HCEC 1CT (cell line): Measurements from ENCODE around the gene NAPB.

Experiments used
- DNase-seq: peaks from one replicate; pipeline ENCODE4 v3.0.0-alpha.2; 2017

The NAPB gene

DNA sequence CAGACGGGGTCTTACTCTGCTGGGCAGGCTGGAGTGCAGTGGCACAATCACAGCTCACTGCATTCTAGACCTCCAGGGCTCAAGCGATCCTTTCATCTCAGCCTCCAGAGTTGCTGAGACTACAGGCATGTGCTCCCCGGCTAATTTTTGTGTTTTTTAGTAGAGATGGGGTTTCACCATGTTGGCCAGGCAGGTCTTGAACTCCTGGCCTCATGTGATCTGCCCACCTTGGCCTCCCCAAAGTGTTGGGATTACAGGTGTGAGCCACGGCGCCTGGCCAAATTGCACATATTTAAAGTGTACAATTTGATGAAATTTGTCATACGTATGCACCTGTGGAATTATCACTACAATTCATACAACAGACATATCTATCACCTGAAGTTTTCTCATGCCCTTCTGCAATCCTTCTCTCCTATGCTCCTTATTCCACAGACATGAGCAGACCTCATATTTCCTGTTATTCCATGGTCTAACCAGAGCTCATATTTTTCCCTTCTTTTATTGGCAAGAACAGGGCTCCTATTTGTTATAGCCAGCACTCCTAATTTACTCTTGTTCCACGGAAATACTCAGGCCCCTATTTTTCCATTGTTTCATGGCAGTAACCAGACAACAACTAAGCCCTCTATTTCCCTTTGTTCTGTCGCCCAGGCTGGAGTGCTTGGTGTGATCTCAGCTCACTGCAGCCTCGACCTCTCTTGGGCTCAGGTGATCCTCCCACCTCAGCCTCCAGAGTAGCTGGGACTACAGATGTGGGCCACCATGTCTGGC, 16.0 kb upstream of the NAPB start:
- no peak for DNase-seq

DNA sequence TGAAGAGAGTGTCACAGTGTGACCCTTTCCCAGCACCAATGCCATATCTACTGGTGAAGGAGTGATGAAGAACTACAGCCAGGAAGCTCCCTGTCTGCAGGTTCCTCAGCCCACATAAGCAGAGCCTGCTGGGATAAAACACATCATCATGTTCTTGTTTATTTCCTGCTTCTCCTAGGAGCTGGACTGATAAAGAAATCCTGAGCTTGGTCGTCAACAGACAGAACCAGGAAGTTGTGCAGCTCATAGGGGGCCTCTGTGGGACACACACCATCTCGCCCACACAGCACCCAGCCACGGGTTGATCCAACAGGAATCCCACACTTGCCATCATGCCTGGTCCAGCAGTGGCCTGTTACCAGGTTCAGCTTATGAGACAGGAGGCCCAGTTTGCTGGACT, 15.4 kb upstream of the NAPB start:
- no peak for DNase-seq

DNA sequence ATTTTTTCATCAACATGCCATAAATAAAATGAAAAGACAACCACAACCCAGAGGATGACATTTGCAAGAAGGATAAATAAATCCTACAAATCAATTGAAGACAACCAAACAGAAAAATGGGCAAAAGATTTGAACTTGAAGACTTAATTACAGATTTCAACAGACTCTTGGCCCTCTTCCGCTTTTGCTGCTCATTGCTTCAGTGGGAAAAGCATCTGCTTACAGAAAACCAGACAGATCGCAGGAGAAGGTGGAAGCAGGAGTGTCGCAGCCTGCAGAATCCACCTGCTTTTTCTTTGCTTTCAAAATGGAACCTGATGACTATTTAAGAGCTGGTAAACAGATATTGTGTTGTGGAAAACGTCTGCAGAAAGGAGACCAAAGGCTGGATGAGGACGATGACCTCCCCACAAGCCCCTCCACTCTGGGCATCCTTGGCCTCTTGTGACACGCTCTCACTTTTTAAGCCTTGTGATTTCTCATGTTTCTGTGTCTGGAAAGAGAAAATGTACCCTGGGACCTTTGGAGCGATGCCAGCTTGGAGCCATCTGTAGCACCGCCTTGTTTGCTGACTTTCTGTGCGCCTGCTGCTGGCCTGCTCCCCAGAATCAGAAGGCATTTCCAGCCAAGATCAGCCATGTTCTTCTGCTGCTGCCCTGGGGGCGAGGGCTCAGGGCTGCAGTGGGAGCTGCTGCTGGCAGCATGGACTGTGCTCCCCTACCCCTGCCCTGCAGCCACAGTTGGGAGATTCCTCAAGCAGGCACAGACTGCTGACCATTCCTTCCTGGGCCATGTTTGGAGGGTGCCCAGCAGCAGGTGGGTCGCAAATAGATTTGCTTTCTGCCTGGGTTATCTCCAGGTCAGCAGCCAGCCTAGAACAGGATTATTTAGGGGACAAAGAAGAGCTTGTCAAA, 14.6 kb upstream of the NAPB start:
- DNase-seq = no peak

DNA sequence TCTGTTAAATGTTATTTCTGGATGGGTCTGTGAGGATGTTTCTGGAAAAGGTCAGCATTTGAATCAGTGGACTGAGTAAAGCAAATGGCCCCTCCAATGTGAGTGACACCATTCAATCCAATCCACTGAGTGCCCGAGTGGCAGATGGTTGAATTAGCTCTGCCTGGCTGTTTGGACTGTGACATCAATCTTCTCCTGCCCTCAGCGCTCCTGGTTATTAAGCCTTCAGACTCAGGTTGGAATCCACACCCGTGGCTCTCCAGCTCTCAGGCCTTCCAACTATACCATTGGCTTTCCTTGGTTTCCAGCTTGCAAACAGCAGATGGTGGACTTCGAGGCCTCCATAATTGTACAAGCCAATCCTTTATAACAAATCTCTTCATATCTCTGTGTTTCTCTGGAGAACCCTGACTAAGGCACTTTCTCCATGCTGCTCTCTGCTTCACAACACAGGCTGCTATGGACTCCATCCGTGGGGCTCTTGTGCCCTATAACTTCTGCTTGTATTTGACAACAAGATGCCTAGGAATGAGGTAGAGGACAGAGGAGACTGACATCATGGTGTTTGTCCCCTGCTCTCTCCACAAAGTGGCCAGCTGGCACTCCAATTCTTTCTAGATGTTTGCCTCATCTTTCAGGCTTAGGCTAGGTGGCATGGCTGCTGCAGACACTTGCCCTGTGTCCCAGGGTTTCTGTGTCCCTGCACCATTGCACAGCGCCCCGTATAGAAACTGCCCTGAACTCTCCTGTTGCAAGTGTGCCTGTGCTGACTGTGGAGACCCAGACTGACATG, 13.4 kb upstream of the NAPB start:
- no peak for DNase-seq

DNA sequence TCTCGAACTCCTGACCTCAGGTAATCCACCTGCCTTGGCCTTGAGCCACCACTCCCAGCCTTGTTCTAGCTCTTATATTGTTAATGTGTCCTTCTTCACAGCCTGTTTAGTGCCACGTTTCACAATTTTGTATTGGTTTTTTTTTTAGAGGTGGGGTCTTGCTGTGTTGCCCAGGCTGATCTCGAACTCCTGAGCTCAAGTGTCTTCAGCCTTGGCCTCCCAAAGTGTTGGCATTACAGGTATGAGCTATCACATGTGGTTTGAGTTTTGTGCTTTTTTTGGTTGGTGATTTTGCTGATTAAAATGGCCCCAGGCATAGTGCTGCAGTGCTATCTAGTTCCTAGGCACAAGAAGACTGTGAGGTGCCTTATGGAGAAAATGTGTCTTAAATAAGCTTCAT, 12.3 kb upstream of the NAPB start:
- no peak for DNase-seq

DNA sequence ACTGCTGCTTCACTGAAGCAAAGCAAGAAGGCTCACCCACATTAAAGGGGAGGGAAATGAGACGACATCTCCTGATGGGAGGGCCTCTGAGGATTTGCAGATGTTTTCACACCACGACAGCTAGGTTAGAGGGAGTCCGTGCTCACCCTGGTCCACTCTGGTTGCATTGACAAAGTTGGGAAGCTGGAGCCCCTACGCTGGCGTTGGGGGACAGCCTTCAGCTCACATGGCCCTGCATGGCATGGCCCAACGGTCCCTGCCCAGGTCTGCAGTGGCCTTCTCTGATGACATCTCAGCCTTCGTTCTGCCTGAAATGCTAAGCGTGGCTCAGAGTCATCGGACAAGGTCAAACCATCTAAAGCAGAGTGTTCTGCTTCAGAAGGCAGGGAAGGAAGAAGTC, 3.8 kb upstream of the NAPB start:
- DNase-seq = no peak

DNA sequence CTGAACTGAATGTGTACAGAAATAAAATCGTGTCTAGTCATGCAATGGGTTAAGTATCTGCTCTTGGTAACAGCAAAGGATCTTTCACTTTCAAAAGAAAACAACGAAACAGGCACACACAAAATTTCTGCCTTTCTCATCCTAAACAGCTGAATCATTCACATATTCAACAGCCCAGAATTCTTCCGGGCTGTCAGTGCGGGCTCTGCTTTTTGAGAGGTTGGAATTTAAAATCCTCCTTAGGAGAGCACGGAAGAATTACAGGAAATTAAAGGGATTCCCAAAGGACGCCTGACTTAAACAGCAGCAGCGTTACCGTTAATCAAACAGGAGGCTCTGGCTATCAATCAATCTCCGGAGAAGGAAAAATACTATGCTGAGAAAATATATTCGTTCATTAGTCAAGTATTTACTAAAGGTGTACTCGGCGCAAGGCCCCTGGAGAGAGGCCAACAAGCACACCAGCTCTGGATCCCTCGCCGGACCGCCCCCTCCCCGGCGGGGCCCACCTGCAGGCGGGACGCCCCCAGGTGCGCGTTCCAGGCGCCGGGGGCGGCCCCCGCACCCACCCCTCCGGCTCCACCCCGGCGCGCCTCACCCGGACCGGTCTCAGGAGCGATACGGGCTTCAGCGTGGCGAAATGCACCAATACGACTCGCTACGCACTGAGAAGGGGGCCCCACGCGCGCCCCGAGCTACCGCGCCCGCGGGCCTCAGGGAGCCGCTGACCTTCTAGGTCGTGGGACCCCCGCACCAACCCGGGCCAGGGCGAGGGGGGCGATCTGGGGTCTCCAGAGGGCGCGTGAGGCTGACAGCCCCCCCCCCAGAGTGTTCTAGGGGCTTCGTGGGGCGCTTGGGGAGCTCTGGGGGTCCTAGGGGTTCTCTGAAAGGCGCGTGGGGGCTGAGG, 1.0 kb downstream of the NAPB start:
- peak; percentile 58 for DNase-seq

DNA sequence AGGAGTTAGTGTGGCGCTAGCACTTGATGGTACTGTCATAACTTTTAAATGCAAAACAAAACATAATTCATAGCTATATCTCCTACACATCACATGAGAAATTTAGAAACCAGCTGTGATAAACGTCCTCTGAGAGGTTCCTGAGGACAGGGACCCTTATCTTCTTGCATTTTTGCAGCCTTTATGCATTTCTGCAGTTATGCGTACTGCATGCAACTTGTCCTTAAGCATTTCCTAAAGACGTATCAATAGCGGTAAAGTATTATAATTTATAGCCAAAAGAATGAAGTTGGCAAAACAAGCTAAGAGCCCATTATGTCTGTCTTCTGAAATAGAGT, 1.7 kb downstream of the NAPB start:
- DNase-seq = no peak

DNA sequence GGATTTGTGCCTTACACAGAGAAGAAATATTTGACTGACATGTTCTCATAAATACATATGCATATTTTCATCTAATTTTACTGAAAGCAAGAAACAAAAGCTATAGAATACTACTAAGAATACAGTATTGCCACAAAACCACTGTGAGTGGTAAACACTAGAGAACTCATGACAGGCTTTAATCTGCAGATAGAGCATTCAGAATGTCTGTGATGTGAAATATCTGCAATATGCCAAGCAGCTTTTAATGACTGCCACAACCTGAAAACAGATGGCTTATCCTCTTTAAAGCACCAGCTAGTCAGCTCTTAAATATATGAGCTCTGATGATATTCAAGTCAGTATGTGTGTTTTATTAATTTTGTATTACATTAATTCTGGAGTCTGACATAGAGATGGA, 3.4 kb downstream of the NAPB start:
- no peak for DNase-seq

DNA sequence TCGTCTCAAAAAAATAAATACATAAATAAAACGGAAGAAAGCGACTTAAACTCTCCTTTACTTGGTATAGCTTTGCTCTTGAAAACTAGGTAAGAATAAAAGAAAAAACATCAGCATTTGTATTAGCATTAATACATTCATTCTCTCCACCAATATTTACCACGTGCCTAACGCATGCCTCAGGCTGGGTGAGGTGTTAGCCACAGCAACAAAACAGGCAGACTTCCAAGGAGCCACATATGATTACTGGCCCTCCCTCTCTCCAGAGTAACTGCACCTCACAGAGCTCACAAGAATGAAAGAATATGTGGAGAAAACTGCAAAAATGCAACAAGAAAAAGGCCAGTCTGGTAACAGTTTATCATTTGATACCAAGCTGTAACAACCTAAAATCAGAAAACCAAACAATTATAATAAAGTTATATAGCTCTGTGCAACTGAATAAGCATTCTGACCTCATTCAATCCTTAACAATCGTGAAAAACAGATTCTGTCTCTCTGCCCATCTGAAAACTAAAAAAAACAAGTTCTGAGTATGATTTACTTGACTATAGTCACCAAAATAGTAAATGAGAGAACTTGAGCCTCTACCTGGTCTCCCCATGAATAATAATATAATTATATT, 5.2 kb downstream of the NAPB start:
- no peak for DNase-seq

DNA sequence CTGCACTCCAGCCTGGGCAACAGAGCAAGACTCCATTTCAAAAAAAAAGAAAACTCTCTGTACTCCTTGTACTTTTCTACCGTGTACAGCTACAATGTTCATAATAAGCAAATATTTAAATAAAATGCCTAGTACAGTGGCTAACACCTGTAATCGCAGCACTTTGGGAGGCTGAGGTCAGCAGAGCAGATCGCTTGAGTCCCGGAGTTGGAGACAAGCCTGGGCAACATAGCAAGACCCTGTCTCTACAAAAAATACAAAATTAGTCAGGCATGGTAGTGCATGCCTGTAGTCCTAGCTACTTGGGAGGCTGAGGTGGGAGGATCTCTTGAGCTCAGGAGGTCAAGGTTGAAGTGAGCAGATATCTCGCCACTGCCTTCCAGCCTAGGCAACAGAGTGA, 5.7 kb downstream of the NAPB start:
- DNase-seq = no peak

DNA sequence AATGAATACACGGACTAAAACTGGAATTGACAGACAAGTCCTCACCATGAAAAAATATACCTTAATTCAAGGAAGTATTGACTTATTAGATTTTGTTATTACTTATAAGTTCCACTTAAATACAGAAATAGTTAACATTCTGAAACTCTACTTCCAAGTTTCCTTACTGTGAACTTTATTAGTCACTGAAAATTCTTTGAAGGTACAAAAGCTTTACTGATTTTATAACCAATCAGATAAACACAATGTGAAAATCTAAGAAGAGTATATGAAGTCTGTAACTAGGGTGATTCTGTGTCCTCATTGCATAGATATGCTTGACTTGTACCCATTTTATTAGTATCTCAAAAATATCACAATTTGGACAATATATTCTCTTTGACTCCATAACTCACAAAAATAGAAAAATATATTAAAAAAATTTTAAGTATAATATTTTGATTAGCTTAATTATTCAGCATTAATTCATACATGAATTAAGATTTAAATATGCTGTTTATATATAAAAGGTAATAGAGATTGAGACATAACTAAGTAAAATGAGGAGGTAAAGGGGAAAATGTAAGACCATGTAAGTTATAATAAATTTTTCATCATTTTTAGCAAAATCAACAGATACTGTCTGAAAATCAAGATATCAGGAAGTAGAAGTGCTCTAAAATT, 6.6 kb downstream of the NAPB start:
- DNase-seq = no peak

DNA sequence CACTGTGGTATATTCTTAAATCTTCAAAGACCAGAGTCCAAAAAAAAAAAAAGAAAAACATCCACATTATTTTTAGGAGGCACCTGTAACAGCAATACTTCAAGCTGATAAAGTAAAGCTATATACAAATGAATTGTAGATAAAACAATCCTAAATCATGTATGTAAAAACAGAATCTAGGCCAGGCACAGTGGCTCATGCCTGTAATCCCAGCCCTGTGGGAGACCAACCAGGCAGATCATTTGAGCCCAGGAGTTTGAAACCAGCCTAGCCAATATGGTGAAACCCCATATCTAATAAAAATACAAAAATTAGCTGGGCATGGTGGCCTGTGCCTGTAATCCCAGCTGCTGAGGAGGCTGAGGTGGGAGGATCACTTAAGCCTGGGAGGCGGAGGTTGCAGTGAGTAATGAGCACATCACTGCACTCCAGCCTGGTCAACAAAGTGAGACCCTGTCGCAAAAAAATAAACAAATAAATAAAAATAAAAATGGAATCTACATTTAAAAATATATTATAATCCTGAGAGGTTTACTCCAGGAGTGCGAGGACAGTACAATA, 7.3 kb downstream of the NAPB start:
- no peak for DNase-seq

DNA sequence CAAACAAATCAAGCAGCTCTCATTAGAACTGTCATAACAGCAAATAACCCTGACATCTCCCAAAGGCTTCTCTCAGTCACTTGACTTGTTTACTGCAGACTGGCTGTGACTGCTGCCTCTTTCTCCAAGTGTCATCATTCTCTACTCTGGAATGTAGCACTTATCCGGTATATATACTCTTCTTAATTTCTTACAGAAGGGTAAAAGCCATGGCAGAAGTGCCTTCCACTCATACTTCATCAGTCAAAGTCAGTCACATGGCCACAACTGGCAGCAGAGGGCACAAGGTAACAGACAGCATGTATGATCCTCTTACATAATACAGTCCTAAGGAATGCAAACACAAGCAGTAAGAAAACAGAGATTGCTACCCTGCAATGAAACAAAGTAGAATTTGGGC, 9.3 kb downstream of the NAPB start:
- no peak for DNase-seq

DNA sequence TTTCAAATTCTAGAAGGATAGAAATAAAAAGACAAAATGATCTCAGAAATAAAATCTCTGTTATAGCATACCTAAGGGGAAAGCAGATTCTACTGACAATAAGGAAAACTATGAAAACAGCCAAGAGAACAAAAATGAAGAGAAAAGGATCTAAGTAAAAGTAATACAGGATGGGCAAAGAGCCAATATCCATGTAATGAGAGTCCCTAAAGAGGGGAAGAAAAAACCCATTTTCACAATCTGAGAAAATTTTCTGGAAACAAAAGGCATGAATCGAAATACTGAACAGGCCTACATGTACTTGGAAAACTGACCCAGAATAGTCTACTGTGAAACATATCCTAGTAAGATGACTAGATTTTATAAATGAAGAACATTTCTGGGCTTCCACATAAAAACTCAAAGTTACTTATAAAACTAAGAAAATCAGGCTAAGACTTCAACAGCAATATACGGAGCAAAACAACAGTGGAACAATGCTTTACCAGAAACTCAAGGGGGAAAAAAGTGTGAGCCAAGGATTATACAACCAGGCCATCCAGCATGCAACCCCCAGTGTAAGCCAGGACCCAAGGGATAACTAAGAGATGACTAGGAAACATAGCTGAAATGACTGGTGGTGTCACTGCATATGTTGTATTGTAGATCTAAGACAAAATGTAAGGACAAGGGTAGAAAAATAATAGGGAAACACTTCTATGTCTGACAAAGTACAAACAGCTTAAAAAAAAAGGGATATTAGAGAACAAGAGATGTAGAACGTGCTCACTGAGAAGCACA, 10.2 kb downstream of the NAPB start:
- DNase-seq = no peak

DNA sequence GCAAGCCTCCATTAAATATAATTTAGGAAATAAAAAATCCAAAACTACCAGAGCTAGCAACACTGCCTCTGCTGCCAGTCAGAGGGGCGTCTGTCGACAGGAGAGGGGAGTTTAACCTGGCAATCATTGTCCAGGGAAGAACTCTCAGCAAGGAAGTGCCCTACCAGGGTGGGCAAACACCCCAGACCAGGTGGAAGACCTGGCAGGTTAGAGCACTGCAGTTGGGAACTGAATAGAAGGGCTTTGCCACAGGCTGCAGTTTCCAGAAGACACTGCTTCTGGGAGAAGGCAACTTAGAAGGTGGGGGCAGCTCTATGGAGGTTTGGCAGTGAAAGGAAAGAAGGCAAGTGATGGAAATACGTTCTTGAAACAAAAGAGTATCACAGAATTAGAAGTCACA, 11.5 kb downstream of the NAPB start:
- no peak for DNase-seq

DNA sequence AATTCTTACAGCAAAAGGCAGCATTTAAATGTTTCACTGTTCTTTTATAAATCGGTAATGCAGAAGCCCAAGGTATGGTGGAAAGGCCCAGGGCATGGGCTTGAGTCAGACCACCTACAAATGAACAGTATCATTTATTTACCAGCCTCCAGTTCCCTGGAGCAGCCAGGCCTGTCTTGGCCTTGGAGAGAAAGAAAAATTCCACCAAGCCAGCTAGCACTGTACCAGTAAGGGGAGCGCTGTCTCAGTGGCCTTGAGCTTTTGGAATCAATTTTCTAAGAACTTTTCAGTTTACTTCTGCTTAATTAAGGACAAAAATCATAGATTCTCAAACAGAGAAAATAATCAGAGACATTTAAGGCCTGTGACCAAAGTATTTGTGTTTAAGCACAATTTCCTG, 12.3 kb downstream of the NAPB start:
- DNase-seq = no peak

DNA sequence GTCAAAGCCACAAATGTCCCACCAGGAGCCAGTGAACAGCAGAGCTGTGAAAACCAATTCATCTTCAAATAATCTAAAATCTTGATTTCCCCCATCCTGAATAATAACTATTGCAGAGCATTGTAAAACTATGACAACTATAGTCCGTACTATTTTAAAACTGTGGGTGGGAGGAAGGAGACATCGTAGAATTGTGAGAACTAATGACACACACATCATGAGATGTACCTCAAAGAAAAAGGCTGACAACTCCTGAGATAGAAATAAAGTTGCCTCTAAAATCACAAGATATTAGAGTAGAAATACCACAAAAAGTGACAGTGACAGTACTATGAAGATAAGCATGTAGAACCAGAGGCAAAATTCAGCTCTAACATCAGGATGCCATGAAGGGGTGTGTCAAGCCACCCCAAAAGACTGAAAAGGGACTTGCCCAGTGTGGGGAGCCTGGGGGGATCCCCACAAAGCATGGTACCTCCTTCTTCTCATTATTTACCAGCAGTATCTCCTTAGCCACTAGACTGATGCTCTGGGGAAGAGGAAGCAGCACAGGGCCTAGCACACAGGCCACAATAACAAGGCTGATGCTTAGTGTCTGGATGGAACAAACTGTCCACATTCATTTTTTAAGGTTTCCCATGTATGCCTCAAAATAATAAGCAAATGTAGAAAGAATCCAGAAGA, 13.4 kb downstream of the NAPB start:
- no peak for DNase-seq

DNA sequence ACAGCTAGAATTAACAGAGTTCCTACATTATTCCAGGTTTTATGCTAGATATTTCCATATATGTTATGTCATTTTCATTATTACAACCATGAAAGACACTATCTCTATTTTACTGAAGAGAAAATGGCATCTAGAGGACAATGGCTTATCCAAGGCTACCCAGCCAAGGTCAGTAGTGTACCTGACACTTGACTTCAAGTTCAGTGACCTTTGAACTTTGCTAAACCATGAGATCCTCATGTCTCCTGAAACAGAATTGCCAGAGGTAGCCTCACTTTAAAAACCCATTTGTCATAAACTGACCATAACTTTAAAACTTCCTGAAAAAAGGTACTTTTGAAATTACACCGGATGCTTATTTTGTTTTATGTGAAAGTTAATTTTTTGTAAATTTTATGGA, 14.4 kb downstream of the NAPB start:
- no peak for DNase-seq

DNA sequence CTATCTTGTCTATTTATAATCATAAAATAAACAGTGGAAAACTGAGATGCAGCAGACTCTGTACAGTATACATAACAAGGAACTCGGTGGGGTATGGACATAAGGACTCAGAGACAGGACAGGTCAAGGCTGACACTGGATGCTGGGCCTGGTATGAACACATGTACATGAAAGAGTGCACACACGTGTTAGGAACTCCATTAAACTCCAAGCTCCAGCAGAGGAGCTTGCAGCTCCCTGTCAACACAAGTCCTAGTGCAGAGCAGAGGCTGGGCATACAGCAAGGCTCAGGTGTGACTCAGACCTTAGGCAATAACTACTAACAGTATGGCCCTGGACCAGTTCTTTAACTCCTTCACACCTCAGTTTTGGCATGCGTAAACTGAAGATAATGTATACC, 17.1 kb downstream of the NAPB start:
- peak; percentile 50 for DNase-seq
